ENCODE results near the gene ARL8A. TPM values are rescaled to one million over a fixed set of nuclear protein-coding genes. Genes with fewer than 3 reads are reported as not detected.
"Not testable (repeated sequence)": the region's sequence is repeated elsewhere in the genome, so short reads cannot be mapped to it uniquely, and the experiment has no call there.

ARL8A gene
- total RNA-seq, 2 donors from 2014 or later, result 18.1 to 21.0 TPM

DNA sequence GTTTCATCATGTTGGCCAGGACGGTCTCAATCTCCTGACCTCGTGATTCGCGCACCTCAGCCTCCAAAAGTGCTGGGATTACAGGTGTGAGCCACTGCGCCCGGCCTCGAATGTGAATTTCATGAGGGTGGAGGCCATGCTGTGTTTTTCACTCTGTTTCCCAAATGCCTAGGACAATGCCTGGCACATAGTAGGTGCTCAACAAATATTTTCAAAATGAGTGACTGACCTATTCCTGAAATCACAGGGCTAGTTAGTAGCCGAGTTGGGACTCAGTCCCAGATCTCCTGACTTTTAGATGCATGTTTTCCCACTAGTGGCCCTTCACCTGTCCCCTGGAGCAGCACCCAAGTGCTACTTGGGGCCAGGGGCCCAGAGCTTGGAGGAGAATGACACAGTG is 28.2 kb downstream of the ARL8A start:
- Histone ChIP-seq H3K27me3 (no peaks in the 10 kb centered on the region), H3K4me3 (no peak overlapping the region), H3K4me1 (peaks cover 39% of the 10 kb centered on the region), H3K36me3 (replicated peaks in 1 of 2; ENCODE audit: insufficient read depth in 1 of 2, low read depth in 2 of 2) (no peaks in the 10 kb centered on the region), H3K9me3 (no peaks in the 10 kb centered on the region), H3K27ac (peak overlapping the region in 1 of 4 donors; percentile 10)
- ATAC-seq (no peak), DNase-seq (no peak)
- no peak for TF ChIP-seq CTCF (IDR thresholded peaks at IDR 0.05)
- TF ChIP-seq POLR2A (IDR thresholded peaks at IDR 0.05), result no peak
- WGBS, 2 donors, result 92 to 98% methylated on average over 7 to 8 of the region's 8 CpGs
- intact Hi-C loops (cut with DNase I), result no loop called here

- Histone ChIP-seq H3K27ac (peak overlapping the region; percentile 65 to 100 (median 87)), H3K4me1 (peaks cover 62% of the 10 kb centered on the region), H3K9me3 (no peaks in the 10 kb centered on the region), H3K36me3 (replicated peaks in 1 of 2; ENCODE audit: insufficient read depth in 1 of 2, low read depth in 2 of 2) (no peaks in the 10 kb centered on the region), H3K27me3 (no peaks in the 10 kb centered on the region), H3K4me3 (no peak overlapping the region)
- DNase-seq (no peak), ATAC-seq (no peak)
- WGBS, 2 donors, result 5 to 30% methylated on average over 2 of the region's 2 CpGs
- no peak for TF ChIP-seq CTCF (IDR thresholded peaks at IDR 0.05)
- no peak for TF ChIP-seq POLR2A (IDR thresholded peaks at IDR 0.05)
- intact Hi-C loops (cut with DNase I), result no loop called here
These were observed 30.7 kb downstream of the ARL8A start for GRCh38 chr1:202113690-202114300.

DNA sequence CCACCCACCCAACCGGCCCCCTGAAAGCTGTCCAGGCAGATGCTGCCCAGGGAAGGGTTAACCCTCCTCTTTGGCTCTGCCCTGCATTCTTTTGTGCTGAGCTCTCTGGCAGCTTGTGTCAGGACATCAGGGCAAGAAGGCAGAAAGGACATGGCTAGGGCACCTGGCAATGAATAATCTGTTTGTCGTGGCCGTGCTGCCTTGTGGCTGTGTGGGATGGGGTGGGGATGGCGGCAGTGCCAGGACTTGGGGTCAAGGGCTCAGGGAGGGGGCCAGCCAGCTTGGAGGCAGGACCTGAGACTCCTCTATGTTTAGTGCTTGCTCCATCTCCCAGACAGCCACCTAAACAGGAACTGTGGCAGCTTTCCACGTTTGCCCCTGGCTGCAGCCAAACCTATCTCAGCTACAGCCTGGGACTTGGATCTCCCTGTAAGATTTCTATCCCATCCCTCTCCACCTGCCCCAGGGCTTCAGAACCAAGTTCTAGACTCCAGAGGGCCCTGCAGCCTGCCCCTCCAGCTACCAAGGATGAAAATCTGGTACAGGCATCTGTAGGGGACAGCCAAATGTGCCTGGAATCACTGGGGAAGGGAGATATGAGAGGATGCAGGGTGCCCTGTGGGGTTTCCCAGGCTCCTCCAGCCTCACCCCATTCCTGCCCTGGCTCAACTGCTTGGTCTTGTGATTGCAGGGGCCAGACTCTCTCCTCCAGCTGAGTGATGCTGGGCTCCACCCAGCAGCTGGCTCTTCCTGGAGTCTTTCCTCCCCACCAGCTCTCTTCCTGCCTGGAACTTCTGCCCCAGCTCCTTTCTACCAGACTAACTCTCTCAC is 31.5 kb downstream of the ARL8A start:
- H3K4me3 ChIP-seq, result no peak overlapping the region
- ATAC-seq, result peak; percentile 41
- intact Hi-C loops (cut with DNase I), result no loop called here
- no peaks in the 10 kb centered on the region for H3K9me3 ChIP-seq
- no peaks in the 10 kb centered on the region for H3K36me3 ChIP-seq (replicated peaks in 1 of 2; ENCODE audit: insufficient read depth in 1 of 2, low read depth in 2 of 2)
- TF ChIP-seq CTCF (IDR thresholded peaks at IDR 0.05), result peak in 4 of 7 experiments; percentile 15 to 25 (median 18)
- peak in 1 of 3 donors; percentile 19 for TF ChIP-seq POLR2A (IDR thresholded peaks at IDR 0.05)
- peak overlapping the region; percentile 65 to 100 (median 87) for H3K27ac ChIP-seq
- WGBS, 2 donors, result 18 to 19% methylated on average over 2 to 5 of the region's 5 CpGs
- peaks cover 61% of the 10 kb centered on the region for H3K4me1 ChIP-seq
- H3K27me3 ChIP-seq, result no peaks in the 10 kb centered on the region
- DNase-seq, result peak; percentile 73 to 82 (median 76)

DNA sequence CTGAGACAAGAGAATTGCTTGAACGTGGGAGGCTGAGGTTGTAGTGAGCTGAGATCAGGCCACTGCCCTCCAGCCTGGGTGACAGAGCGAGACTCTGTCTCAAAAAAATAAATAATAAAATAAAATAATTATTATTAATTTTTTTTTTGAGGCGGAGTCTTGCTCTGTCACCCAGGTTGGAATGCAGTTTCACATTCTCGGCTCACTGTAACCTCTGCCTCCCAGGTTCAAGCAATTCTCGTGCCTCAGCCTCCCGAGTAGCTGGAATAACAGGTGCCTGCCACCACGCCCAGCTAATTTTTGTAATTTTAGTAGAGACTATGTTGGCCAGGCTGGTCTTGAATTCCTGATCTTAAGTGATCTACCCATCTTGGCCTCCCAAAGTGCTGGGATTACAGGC is 32.9 kb downstream of the ARL8A start:
- H3K27me3 ChIP-seq; intact Hi-C loops (cut with DNase I); H3K4me3 ChIP-seq; H3K9me3 ChIP-seq; DNase-seq; ATAC-seq; H3K36me3 ChIP-seq (replicated peaks in 1 of 2; ENCODE audit: insufficient read depth in 1 of 2, low read depth in 2 of 2): not testable (repeated sequence)
- Histone ChIP-seq H3K4me1 (peaks cover 73% of the 10 kb centered on the region), H3K27ac (peak overlapping the region; percentile 39 to 100 (median 98))
- WGBS, 2 donors, result 79 to 84% methylated on average over 7 of the region's 7 CpGs

GRCh38 chr1:202110977-202111376 is 33.6 kb downstream of the ARL8A start:
- intact Hi-C loops (cut with DNase I), result no loop called here
- peaks cover 79% of the 10 kb centered on the region for H3K4me1 ChIP-seq
- TF ChIP-seq POLR2A (IDR thresholded peaks at IDR 0.05), result no peak
- TF ChIP-seq CTCF (IDR thresholded peaks at IDR 0.05), result no peak
- no peak overlapping the region for H3K4me3 ChIP-seq
- no peak for ATAC-seq
- no peaks in the 10 kb centered on the region for H3K27me3 ChIP-seq
- H3K27ac ChIP-seq, result peak overlapping the region; percentile 39 to 100 (median 98)
- 74 to 81% methylated on average over 2 to 3 of the region's 3 CpGs for WGBS, 2 donors
- no peaks in the 10 kb centered on the region for H3K36me3 ChIP-seq (replicated peaks in 1 of 2; ENCODE audit: insufficient read depth in 1 of 2, low read depth in 2 of 2)
- no peak for DNase-seq
- H3K9me3 ChIP-seq, result no peaks in the 10 kb centered on the region

Measured in body of pancreas (tissue), 4 donors.